ENCODE measurements around the gene THADA.

Gene THADA

DNA sequence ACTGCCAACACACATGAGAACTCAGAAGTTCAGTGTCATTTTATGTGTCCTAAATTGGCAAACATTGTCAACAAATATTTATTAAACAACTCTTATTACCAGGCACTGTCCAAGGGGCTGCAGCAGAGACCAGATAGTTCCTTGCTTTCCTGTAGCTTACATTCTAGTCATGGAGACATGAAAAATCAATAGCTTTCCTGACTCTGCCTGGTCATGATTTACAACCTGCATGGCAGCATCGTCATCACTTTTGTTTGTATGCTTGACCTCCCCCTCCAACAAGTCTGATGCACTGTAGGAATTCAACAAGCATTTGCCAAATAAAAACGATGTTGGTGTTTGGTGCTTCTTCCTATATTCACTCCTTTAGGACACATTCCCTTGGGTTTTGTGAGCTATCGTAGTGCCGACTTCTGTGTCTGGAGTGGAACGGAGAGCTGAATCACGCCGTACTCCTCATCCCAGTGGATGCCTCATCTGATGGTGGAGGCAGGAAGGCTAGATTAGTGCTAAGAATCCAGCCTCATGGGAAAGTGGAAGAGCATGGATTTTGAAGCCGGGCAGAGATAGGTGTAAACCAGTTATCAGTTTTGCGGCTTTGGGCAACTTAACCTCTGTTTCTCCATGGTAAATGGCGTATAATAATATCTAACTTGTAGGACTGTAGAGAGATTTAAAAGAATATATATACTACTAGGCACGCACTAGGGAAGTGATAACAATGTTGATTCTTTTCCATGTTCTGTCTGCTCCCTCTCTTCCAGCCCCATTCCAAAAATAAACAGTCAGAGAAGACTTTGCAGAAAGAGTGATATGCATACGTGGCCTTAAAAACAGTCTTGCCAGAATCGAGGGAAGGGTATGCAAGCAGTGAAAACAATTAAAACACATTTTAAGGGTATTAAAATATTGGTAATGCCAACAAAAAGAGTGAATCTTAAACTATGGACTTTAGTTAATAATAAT is 249.0 kb downstream of the THADA start:
- DNase-seq, result no peak

GRCh38 chr2:43345872-43346271 is 250.0 kb downstream of the THADA start:
- no peak for DNase-seq

GRCh38 chr2:43345391-43345813 is 250.4 kb downstream of the THADA start:
- DNase-seq, result no peak

GRCh38 chr2:43344868-43345373 is 250.9 kb downstream of the THADA start:
- DNase-seq, result no peak

GRCh38 chr2:43343573-43344304 is 252.1 kb downstream of the THADA start:
- DNase-seq, result no peak

DNA sequence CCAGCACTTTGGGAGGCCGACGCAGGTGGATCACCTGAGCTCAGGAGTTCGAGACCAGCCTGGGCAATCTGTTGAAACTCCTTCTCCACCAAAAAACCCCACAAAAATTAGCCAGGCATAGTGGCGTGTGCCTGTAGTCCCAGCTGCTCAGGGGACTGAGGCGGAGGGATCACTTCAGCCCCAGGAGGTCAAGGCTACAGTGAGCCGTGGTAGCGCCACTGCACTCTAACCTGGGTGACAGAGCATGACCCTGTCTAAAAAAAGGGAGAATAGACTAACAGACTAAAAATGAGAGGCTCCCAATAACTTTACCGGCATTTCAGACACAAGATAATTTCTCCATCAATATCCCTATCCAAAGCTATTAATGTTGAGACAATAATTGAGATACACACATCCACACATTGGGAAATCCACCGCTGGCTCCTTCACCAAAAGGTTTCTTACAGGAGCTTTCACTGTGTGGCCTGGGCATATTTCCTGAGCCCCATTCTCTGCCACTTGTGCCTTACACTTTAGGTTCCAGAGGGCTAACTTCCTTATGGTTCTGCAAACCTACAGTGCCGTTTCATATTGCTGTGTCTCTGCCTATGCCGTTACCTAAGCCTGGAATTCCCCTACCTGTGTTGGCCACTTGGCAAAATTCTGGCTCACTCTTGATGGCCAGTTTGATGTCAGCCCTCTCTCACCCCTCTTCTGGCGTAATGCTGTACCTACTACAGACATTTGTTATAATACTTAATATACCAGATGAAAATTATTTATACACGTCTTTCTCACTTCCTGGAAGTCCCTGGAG is 253.7 kb downstream of the THADA start:
- DNase-seq, result no peak

GRCh38 chr2:43340945-43341356 is 254.9 kb downstream of the THADA start:
- DNase-seq, result no peak

DNA sequence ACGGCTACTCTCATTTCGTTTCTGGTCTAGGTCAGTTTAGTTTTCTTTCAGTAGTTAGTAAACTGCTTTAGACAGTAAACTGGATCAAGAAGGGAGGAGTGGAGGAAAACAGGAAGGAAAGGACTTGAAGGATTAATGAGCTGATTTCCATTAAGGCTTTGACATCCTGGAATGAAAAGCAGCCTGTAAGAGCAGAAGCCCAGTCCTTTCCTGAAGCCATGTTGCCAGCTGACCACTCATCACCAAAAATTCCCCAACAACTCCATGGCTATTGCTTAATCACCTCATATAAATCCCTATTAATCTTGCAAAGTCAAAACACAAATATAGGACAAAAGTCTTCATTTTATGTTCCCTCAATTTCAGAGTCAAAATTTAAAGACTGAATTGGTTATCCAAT is 255.8 kb downstream of the THADA start:
- no peak for DNase-seq

DNA sequence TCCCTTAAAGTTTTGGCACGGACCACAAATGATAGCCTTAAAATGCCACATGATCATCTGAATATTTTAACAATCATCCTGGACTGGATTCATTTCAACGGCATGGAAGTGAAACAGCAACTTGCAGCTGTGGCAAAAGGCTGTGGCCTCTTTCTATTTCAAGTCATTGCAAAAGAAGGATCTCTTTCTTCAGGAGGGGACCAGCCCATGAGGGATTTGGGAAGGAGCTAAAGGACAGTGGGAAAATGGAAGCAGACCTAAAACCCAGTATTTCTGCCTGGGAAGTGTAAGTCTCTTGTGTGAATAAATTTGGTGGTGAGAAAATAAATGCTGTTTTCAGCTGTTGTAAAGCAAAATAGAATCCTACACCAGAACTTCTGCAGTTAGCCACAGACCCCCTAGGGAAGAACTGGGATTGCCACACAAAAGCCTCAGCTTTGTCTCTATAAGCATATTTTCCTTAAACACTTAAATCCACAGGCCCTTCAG is 262.1 kb downstream of the THADA start:
- DNase-seq, result no peak

DNA sequence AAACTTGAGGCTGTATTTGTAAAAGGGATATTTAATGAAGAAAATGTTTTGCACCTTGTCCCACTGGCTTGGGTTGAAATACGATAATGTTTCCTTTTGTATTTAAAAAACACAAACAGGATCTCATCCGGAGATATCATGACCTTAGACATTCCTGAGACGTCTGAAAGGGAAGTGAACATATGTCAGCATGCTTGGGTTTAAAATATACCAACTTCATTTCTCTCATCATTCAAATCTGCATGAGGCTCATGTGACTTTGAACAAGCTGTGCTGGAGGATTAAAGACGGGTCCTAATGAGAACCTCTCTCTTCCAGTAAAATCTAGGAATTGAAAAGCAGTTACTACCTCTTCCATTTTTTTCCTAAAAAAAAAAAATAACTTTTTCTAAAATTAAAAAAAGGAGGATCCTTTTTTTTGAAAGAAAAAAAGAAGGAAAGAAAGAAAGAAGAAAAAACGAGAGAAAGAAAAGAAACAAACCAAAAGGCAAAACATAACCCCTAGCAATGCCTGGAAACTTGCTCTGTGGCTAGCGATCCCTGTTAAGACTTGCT is 262.7 kb downstream of the THADA start:
- DNase-seq, result no peak

GRCh38 chr2:43332653-43333052 is 263.2 kb downstream of the THADA start:
- DNase-seq, result no peak

- no peak for DNase-seq
These were observed 264.4 kb downstream of the THADA start for GRCh38 chr2:43331422-43331821.

- no peak for DNase-seq
These were observed 266.2 kb downstream of the THADA start for GRCh38 chr2:43329637-43330036.

DNA sequence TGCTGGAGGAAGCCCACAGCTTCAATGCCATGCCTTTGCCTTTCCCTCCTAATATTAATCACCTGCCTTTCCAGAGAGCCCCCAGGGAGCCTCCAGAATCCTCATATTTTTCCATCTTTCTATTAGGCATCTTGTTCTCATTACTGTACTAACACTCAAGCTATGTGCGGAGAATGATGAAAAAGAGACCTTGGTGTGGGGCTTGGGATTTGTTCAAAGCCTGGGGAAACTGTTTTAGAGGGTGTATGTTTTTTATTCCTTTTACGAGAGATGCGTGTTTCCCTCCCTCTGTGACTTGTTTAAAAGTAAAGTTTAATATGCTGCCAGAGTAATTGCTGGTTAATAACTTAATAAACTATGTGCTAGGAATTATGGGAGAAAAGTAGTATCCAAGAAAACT is 267.0 kb downstream of the THADA start:
- DNase-seq, result no peak

DNA sequence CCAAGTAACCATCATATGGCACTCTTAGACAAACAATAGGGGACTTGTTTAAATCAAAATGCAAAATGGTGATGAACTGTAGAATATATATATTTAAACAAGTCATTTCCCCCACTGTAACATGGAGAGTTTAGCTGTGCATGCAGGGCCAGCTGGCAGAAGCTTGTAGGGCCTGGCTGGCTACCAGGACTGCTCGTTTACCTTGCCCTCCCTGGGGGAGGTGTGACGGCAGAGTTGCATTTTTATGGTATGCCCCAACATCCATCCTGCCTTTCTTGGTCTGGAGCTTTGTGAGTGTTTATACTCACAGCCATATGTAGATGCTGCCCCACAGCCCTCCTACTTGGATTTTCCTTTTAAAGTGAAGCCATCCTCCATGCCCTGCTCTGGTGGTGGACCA is 267.7 kb downstream of the THADA start:
- peak; percentile 31 for DNase-seq

DNA sequence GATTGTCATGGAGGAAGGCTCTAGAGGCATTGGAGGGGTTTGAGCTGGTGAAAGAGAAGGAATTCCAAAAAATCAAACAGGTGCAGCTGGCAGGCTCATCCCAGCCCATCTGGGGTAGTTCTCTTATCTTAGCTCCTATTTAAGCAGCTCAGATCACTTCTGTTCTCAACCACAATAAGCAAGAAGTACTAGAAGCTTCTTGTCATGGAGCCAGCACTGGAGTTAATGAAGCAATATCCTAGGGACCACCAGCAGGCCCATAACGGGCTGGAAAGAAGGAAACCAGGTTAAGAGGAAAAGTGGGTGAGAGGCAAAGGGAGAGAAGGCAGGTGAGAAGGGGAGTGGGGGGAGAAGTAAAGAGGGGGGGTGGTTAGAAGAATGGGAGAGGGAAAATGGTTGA is 268.7 kb downstream of the THADA start:
- DNase-seq, result no peak

DNA sequence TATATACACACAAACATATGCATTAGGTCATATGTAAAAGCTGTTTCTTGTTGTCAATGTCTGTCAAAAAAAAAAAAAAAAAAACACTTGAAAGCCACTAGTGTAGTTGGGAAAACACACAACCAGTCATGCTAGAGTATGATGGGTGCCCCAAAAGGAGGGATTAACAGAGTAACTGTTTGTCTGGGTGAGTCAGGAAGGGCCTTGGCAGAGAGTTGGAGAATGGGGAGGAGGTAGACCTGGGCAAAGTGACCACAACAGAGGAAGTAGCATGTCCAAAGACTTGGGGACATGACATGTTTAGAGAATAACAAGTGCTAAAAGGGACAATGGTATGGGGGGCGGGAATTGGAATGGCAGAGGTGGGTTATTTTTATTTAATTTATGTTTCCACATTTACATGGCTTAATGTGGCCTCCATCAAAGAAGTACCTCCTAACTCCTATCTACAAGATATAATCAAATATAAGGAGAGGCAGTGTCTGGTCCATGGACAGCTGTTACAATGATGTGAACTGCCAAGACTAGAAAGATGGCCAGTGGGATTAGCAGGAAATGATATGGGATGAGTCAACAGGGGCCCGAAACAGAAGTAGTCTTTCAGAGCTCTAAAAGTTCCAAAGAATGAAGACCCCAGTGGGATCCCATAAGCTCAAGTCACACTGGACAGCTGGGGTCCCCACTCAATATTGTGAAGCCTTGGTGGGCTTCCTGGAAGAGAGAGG is 269.6 kb downstream of the THADA start:
- no peak for DNase-seq

DNA sequence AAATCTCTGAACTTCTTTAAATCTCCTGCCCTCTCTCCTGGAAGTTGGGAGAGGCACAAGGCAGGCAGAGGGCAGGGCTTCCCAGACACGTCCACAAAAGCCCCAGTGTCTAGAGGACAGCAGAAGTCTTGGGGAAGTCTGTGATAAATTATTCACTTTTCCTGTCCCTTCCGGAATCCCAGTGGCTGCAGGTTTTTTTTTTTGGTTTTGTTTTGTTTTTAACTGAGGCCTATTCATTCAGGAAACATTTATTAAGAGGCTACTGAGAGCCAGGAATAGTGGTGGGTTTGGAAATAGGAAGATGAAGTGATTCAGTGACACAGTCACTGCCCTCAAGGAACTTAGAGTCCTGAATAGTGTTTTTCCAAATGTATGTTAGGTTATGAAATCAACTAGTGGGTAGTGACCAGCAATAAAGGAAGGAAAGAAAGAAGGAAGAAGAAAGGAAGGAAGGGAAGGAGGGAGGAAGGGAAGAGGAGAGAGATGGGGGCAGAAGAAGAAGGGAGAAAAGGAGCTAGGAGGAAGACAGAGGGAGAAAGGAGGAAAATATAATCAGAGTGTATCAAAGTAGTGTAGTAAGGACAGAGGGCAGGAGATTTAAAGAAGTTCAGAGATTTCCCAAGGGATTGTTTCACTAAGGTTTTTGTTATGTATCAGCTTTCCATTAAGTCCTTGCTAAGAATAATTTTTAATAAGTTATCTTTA is 270.6 kb downstream of the THADA start:
- DNase-seq, result no peak

GRCh38 chr2:43324259-43325106 is 271.4 kb downstream of the THADA start:
- no peak for DNase-seq

- no peak for DNase-seq
These were observed 272.0 kb downstream of the THADA start for GRCh38 chr2:43323857-43324256.
